HCT116 (cell line): ENCODE results near the gene ABCA6. TPM values are rescaled to one million over a fixed set of nuclear protein-coding genes. Genes with fewer than 3 reads are reported as not detected.

Experiments
- ATAC-seq: fragments of 200-7000 bp; cut with Tn5 transposase; 2 replicates; pipeline ENCODE4 v1.9.1; 2020; ENCODE audit warnings: mild to moderate bottlenecking, moderate library complexity
- BruUV-seq: library from RNA; stranded (reverse); fragments of 400-500 nt; replicated peaks from 2 replicates; lab custom pipeline; 2021; lab: Mats Ljungman, UMichigan
- CTCF ChIA-PET: fragments of 300-600 bp; sonication (Branson Sonifier 250); formaldehyde crosslinking; loops from one replicate; lab custom pipeline; 2021; ENCODE audit warnings: antibody characterized with exemption; lab: Charles Lee
- POLR2A ChIA-PET: fragments of 300-600, 350-600 bp; sonication (Branson Sonifier 250); formaldehyde crosslinking; loops from one replicate; lab custom pipeline; 2021; ENCODE audit warnings: antibody characterized with exemption; lab: Charles Lee
- RAD21 ChIA-PET, 2 experiments: fragments of 300-600 bp; sonication (Branson Sonifier 250); formaldehyde crosslinking; loops; one replicate each; lab custom pipeline; 2023; ENCODE audit warnings: low total read pairs in 2 of 2; ENCODE audit not compliant: uncharacterized antibody in 2 of 2, unreplicated experiment in 2 of 2, low non-redundant PET in 1 of 2; lab: Charles Lee
- DNase-seq: peaks from one replicate; pipeline ENCODE4 v3.0.0-alpha.2; 2010; ENCODE audit warnings: low read depth, low spot score
- H2AFZ ChIP-seq: fragments of 200-600 bp; shearing (Covaris generic), sonication (generic); 2 replicates; pipeline ENCODE4 v1.6.1; 2017; ENCODE audit warnings: low read depth, mixed run types, mixed read lengths, antibody characterized with exemption, low read length; ENCODE audit not compliant: poor library complexity, severe bottlenecking
- H3K27ac ChIP-seq: 2 replicates; pipeline ENCODE4 v1.5.1; 2012; ENCODE audit warnings: low read depth, low read length
- H3K27me3 ChIP-seq: fragments of 200-600 bp; sonication (generic); 2 replicates; pipeline ENCODE4 v1.6.1; 2016; ENCODE audit warnings: mixed run types, low read length, mixed read lengths; ENCODE audit not compliant: insufficient read depth
- H3K36me3 ChIP-seq, 2 experiments: fragments of 200-500 bp in 1 of 2; fragments of 200-600 bp in 1 of 2; sonication (Bioruptor generic) in 1 of 2; sonication (generic) in 1 of 2; 2 replicates each; pipeline versions ENCODE4 v1.5.1 to v1.6.1; 2014 to 2016; ENCODE audit warnings: low read length in 2 of 2, inconsistent platforms in 1 of 2, mixed read lengths in 1 of 2, mixed run types in 1 of 2; ENCODE audit not compliant: insufficient read depth in 2 of 2, control insufficient read depth in 1 of 2
- H3K4me1 ChIP-seq, 2 experiments: fragments of 200-600 bp in 1 of 2; sonication (generic) in 1 of 2; 2 replicates each; pipeline versions ENCODE4 v1.5.1 to v1.6.1; 2012 to 2017; ENCODE audit warnings: low read length in 2 of 2, inconsistent platforms in 1 of 2, mild to moderate bottlenecking in 1 of 2, mixed read lengths in 1 of 2, mixed run types in 1 of 2, moderate library complexity in 1 of 2; ENCODE audit not compliant: insufficient read depth in 2 of 2, control insufficient read depth in 1 of 2
- H3K4me2 ChIP-seq: fragments of 200-600 bp; sonication (generic); 2 replicates; pipeline ENCODE4 v1.6.1; 2017; ENCODE audit warnings: mixed run types, low read length, mixed read lengths
- H3K4me3 ChIP-seq, 2 experiments: fragments of 200-600 bp in 1 of 2; sonication (generic) in 1 of 2; replicated peaks in 1 of 2; 2 replicates each; pipeline ENCODE4 v1.5.1; 2011 to 2016; ENCODE audit warnings: low read length in 2 of 2, control low read depth in 1 of 2, low read depth in 1 of 2, mild to moderate bottlenecking in 1 of 2, mixed read lengths in 1 of 2, mixed run types in 1 of 2
- H3K79me2 ChIP-seq: fragments of 200-600 bp; sonication (generic); 2 replicates; pipeline ENCODE4 v1.6.1; 2017; ENCODE audit warnings: mild to moderate bottlenecking, mixed run types, low read length, moderate library complexity, mixed read lengths; ENCODE audit not compliant: insufficient read depth
- H3K9ac ChIP-seq: fragments of 200-600 bp; sonication (generic); 2 replicates; pipeline ENCODE4 v1.6.1; 2016; ENCODE audit warnings: low read length, mixed read lengths
- H3K9me2 ChIP-seq: fragments of 200-600 bp; sonication (generic), shearing (Covaris generic); 2 replicates; pipeline ENCODE4 v1.6.1; 2017; ENCODE audit warnings: mixed run types, mild to moderate bottlenecking, moderate library complexity; ENCODE audit not compliant: insufficient read depth
- H3K9me3 ChIP-seq, 2 experiments: fragments of 200-500 bp in 1 of 2; fragments of 200-600 bp in 1 of 2; sonication (Bioruptor generic) in 1 of 2; sonication (generic) in 1 of 2; 2 replicates each; pipeline ENCODE4 v1.6.1; 2014 to 2017; ENCODE audit warnings: low read length in 2 of 2, mixed read lengths in 2 of 2, inconsistent platforms in 1 of 2, low read depth in 1 of 2, mild to moderate bottlenecking in 1 of 2, mixed run types in 1 of 2, moderate library complexity in 1 of 2; ENCODE audit not compliant: control insufficient read depth in 1 of 2, insufficient read depth in 1 of 2
- H4K20me1 ChIP-seq: fragments of 200-600 bp; sonication (generic), shearing (Covaris generic); 2 replicates; pipeline ENCODE4 v1.6.1; 2017; ENCODE audit warnings: mixed run types, mild to moderate bottlenecking, moderate library complexity; ENCODE audit not compliant: insufficient read depth
- CEBPB ChIP-seq: IDR thresholded peaks from 2 replicates; pipeline ENCODE4 v1.6.1; 2012; ENCODE audit warnings: low read depth
- EGR1 ChIP-seq: IDR thresholded peaks from 2 replicates; pipeline ENCODE4 v1.6.1; 2012; ENCODE audit warnings: low read depth
- EZH2 ChIP-seq: fragments of 200-600 bp; sonication (generic); IDR thresholded peaks from 2 replicates; pipeline ENCODE4 v1.6.1; 2017; ENCODE audit warnings: antibody characterized with exemption, mixed run types
- EZH2phosphoT487 ChIP-seq: fragments of 200-600 bp; IDR thresholded peaks from 2 replicates; pipeline ENCODE4 v1.6.1; 2018; ENCODE audit warnings: antibody characterized with exemption, borderline replicate concordance
- FOSL1 ChIP-seq: IDR thresholded peaks from 2 replicates; pipeline ENCODE4 v1.6.1; 2012; ENCODE audit warnings: low read depth
- JUND ChIP-seq: IDR thresholded peaks from 2 replicates; pipeline ENCODE4 v1.6.1; 2012
- POLR2A ChIP-seq: IDR thresholded peaks from 2 replicates; pipeline ENCODE4 v1.7.0; 2011; ENCODE audit warnings: borderline replicate concordance; ENCODE audit not compliant: insufficient read depth, insufficient read length; ENCODE audit errors: extremely low read depth
- TCF7L2 ChIP-seq: IDR thresholded peaks from 2 replicates; pipeline ENCODE4 v1.7.0; 2011; ENCODE audit warnings: borderline replicate concordance, inconsistent platforms; ENCODE audit not compliant: insufficient read depth, insufficient read length; ENCODE audit errors: extremely low read depth
- YY1 ChIP-seq: IDR thresholded peaks from 2 replicates; pipeline ENCODE4 v1.6.1; 2011; ENCODE audit warnings: low read length, low read depth, moderate library complexity, mild to moderate bottlenecking; ENCODE audit not compliant: insufficient replicate concordance; ENCODE audit errors: extremely low read depth
- ZNF274 ChIP-seq: fragments of 200-500 bp; sonication (Bioruptor generic); IDR thresholded peaks from 2 replicates; pipeline ENCODE4 v1.6.1; 2014; ENCODE audit warnings: mild to moderate bottlenecking, low read depth, low read length, inconsistent platforms
- intact Hi-C: fragments of 100-400 bp; cut with micrococcal nuclease; formaldehyde crosslinking; loops from 2 replicates; pipeline ENCODE4 v1.10.0; 2022
- total RNA-seq: library from RNA; stranded (reverse); gene quantifications from one replicate; pipeline ENCODE4 v1.2.1, GENCODE V29; 2021; ENCODE audit not compliant: unreplicated experiment
- TF ChIP-seq, protein P1 (sequence below), 3 experiments: fragments of 200-600 bp in 1 of 3; sonication (generic) in 1 of 3; IDR thresholded peaks in 2 of 3; conservative IDR thresholded peaks in 1 of 3; 2 replicates each; pipeline ENCODE4 v1.5.1; 2012 to 2017; ENCODE audit warnings: low read depth in 2 of 3, low read length in 2 of 3, antibody characterized with exemption in 1 of 3, borderline replicate concordance in 1 of 3, control low read depth in 1 of 3, mild to moderate bottlenecking in 1 of 3, mixed read lengths in 1 of 3, mixed run types in 1 of 3, moderate library complexity in 1 of 3; ENCODE audit not compliant: insufficient read depth in 1 of 3

ABCA6 gene
- total RNA-seq, 1 experiment from 2014 or later: 0.44 TPM

DNA sequence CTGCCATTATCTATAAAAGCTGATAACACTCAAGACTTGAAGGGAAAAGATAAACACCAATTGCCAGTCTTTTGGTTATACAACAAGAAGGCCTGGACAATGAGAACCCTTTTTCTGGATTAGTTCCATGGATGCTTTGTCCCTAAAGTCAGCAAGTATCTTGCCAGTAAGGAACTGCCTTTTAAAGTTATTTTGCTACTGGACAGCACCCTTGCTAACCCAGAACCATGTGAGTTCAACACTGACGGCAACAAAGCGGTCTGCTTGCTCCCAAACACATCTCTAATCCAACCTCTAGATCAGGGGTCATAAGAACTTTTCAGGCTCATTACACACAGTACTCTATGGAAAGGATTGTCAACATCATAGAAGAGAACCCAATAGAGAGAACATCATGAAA lies 25.3 kb upstream of the ABCA6 start:
- no peak for ATAC-seq
- CTCF ChIA-PET: no interaction called here
- H3K9me2 ChIP-seq: no peaks in the 10 kb centered on the region
- no peaks in the 10 kb centered on the region for H3K36me3 ChIP-seq
- no peaks in the 10 kb centered on the region for H4K20me1 ChIP-seq
- TF ChIP-seq FOSL1: no peak
- no peak for TF ChIP-seq ZNF274
- TF ChIP-seq EZH2phosphoT487: no peak
- no peak for TF ChIP-seq EGR1
- TF ChIP-seq, protein P1, sequence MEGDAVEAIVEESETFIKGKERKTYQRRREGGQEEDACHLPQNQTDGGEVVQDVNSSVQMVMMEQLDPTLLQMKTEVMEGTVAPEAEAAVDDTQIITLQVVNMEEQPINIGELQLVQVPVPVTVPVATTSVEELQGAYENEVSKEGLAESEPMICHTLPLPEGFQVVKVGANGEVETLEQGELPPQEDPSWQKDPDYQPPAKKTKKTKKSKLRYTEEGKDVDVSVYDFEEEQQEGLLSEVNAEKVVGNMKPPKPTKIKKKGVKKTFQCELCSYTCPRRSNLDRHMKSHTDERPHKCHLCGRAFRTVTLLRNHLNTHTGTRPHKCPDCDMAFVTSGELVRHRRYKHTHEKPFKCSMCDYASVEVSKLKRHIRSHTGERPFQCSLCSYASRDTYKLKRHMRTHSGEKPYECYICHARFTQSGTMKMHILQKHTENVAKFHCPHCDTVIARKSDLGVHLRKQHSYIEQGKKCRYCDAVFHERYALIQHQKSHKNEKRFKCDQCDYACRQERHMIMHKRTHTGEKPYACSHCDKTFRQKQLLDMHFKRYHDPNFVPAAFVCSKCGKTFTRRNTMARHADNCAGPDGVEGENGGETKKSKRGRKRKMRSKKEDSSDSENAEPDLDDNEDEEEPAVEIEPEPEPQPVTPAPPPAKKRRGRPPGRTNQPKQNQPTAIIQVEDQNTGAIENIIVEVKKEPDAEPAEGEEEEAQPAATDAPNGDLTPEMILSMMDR (IDR thresholded peaks at IDR 0.05 in 2 of 3, conservative IDR thresholded peaks at IDR 0.05 in 1 of 3; ENCODE audit: borderline replicate concordance in 1 of 3, insufficient read depth in 1 of 3, low read depth in 2 of 3, low read length in 2 of 3): no peak
- no peak for TF ChIP-seq YY1
- TF ChIP-seq JUND: no peak
- TF ChIP-seq TCF7L2: no peak
- no peak for TF ChIP-seq POLR2A
- TF ChIP-seq CEBPB: no peak
- no peak for TF ChIP-seq EZH2
- TF ChIP-seq, all 23 proteins: peak for 0
- intact Hi-C loops: no loop called here
- POLR2A ChIA-PET: no interaction called here
- no peaks in the 10 kb centered on the region for H3K27me3 ChIP-seq
- H2AFZ ChIP-seq: no peak overlapping the region
- DNase-seq: no peak
- no peaks in the 10 kb centered on the region for H3K9me3 ChIP-seq
- no peak overlapping the region for H3K27ac ChIP-seq
- no peaks in the 10 kb centered on the region for H3K4me1 ChIP-seq
- no peak overlapping the region for H3K4me2 ChIP-seq
- H3K4me3 ChIP-seq: no peak overlapping the region
- BruUV-seq: no TSS peak
- H3K79me2 ChIP-seq: no peaks in the 10 kb centered on the region
- RAD21 ChIA-PET: no interaction called here
- no peak overlapping the region for H3K9ac ChIP-seq
